HG03575 (cell line): ENCODE results near the gene NFRKB.

Experiments
- ATAC-seq: cut with Tn5 transposase; IDR thresholded peaks from one replicate; pipeline ENCODE4 v1.9.1; 2021; ENCODE audit not compliant: unreplicated experiment, insufficient number of reproducible peaks, low FRiP score; ENCODE audit errors: extremely low read depth

Gene NFRKB

GRCh38 chr11:129895126-129896041, at the start of gene NFRKB:
Gene NFRKB, minus strand, starts transcription at chr11:129895578. Its CDS starts 2,729 bp downstream, at chr11:129892849.
- ATAC-seq = peak; percentile 37

DNA sequence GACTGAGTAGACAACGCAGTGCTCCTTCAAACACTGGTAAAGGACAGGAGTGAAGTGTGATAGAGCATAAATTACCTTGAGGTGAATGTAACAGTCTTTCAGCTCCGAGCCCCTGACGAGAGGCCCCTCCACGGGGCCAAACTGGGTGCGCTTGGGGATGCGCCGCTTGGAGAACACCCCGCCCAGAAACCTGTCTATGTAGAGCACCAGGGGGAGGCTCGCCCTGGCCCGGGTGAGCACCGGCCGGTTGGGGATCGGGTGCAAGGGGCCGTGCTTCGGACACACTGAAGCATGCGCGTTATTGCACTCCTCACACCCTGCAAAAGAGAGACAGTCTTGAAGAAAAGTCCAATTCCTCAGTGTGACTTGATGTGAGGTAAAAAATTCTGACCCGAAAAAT, 49.3 kb upstream of the NFRKB start:
- ATAC-seq = no peak

DNA sequence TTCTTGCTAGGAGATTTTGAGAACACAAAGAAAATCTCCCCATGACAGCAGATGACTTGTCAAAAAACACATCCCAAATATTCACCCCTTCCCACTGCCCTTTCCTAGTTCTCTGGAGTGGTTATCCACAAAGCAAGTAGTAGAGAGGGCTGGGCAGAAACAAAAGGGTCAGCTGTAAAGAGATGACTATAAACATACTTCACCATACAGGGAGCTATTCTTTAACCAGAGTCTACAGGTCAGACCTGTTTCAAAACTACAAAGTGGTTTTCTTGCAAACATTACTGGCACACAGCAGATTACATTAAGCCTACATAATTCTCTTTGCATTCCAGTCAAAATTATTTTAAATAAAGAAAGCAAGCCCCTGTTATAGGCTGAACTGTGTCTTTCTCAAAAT, 47.7 kb upstream of the NFRKB start:
- ATAC-seq = no peak

- no peak for ATAC-seq
Observed at GRCh38 chr11:129939510-129939909, 44.1 kb upstream of the NFRKB start.

DNA sequence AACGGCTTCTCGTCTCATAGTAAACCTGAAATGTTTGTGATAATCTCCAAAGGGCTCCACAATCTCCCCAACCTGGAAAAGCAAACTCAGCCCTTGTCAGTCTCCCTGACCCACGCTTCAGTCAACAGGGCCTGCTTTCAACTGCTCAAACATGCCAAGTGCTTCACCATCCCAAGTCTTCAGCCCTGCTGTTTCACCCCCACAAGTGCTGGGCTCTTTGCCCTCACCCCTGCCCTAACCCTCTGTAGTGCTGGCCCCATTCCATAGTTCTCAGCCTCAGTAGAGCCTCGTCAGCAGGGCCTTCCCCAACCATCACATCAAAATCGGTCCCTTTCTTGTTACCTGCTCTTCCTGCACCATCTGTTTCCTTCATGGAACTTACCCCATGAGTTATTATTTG, 43.4 kb upstream of the NFRKB start:
- no peak for ATAC-seq

- ATAC-seq = no peak
Observed at GRCh38 chr11:129937592-129938238, 42.3 kb upstream of the NFRKB start.

- no peak for ATAC-seq
Observed at GRCh38 chr11:129935723-129936122, 40.3 kb upstream of the NFRKB start.

DNA sequence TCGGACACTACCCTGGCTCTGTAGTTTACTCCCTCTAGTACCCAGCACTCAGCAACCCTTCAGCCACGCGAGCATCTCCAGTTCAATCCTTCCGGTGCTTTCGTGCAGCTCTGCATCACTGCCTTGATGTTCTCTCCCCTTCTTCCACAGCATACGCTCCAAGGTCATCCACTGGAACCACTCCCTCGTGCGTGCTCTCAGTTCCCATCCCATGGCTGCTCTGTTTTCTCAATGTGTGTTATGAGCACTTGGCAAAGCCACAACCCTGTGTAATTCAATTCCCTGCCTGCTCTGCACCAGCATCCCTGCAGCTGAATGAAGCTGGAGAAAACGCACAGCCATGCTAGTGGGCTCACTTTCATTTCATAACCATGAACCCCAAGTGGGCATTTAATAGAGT, 38.5 kb upstream of the NFRKB start:
- ATAC-seq = no peak

- no peak for ATAC-seq
Observed at GRCh38 chr11:129933262-129933661, 37.9 kb upstream of the NFRKB start.

- no peak for ATAC-seq
Observed at GRCh38 chr11:129932381-129933067, 37.1 kb upstream of the NFRKB start.

DNA sequence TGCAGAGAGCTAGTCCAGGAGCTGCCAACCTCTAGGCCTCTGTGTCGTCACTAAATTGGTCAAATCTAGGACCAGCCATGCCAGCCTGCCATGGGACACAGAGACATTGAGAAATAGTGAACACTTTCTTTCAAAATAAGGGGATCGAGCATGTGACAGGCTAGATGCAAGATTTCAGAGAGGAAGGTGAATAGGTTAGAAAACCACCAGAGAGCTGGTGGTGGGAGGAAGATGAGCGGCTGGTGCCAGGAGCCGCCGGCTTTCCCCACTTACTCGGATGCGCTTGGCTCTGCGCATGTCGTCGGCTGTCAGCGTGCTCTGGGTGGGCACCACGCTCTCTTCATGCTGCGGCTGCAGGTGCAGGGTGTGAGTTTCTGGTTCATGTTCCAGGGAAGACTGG, 35.4 kb upstream of the NFRKB start:
- ATAC-seq = no peak

- ATAC-seq = no peak
Observed at GRCh38 chr11:129930296-129930695, 34.9 kb upstream of the NFRKB start.

DNA sequence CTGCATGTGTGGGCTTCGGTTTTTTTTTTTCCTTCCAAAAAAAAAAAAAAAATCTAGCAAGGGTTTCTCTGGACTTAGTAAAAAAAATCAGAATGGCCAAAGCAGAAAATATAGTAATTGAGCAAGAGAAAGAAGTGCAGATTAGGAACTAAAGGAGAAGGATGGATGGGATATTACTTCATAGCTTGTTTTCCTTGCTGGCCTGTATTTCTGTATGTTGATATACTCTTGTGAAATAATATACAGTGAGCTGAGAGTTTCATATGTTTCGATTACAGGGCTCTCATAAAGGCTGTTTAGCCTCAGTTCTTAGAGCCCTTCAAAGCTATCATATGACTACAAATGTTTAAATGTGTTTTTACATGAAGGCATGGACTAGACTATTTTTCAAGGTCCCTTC, 34.3 kb upstream of the NFRKB start:
- no peak for ATAC-seq

- no peak for ATAC-seq
Observed at GRCh38 chr11:129928923-129929692, 33.7 kb upstream of the NFRKB start.

GRCh38 chr11:129922674-129923073, 27.3 kb upstream of the NFRKB start:
- no peak for ATAC-seq

DNA sequence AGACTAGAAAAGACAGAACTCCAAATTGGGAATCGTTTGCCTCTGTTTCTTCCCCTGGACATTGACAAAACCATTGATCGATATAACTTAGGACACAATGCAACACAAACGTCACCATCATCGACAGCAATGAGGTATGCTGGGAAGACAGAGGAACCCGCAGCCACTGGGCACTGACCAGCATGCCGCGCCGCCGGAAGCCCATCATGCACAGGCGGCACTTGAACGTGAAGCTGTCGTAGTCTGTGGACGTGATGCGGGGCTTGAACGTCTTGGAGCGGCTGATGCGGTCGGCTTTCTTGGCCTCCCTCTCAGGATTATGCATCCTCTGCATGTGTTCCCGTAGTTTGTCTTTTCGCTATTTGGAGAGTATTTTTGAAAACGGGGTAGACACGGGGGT, 23.0 kb upstream of the NFRKB start:
- ATAC-seq = no peak

GRCh38 chr11:129917231-129917630, 21.9 kb upstream of the NFRKB start:
- no peak for ATAC-seq

DNA sequence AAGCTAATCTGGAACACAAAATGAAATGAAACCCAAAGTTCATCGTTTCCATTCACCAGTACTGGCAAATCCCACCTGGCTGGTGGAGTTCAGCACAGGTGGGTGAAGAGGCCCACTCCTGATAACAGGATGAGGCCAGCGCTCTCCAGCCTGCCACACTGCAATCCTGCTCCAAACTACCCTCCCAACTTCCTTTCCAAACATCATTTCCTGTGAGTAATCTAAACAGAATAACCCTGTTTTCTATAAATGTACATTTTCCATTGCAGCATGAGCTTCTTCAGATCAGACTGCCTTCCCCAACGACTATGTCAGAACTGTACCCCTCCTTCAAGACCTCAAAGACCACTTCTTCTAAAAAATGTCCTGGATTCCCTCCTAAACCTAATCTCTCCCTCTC, 15.9 kb upstream of the NFRKB start:
- no peak for ATAC-seq

- no peak for ATAC-seq
Observed at GRCh38 chr11:129910360-129910759, 15.0 kb upstream of the NFRKB start.
